Kidney capillary endothelial cell (primary cell): ENCODE data around the gene MYNN.
"Not testable (repeated sequence)": the region's sequence is repeated elsewhere in the genome, so short reads cannot be mapped to it uniquely, and the experiment has no call there.

Experiments
- DNase-seq: peaks from one replicate; pipeline ENCODE4 v3.0.0-alpha.2; 2018; ENCODE audit warnings: low spot score

Gene MYNN

GRCh38 chr3:169772897-169773816 is at the start of gene MYNN:
Gene MYNN (plus strand): TSS chr3:169773396. CDS start chr3:169774296, 900 bp downstream.
- peak; percentile 81 for DNase-seq

DNA sequence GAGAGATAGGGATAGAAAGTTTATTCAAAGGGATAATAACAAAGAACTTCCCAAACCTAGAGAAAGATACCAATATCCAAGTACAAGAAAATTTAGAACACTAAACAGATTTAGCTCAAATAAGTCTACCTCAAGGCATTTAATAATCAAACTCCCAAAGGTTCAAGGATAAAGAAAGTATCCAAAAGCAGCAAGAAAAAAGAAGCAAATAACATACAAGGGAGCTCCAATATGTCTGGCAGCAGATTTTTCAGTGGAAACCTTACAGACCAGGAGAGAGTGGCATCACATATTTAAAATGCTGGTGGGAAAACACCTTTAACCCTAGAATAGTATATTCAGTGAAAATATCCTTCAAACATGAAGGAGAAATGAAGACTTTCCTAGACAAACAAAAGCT is 41.3 kb upstream of the MYNN start:
- DNase-seq, result not testable (repeated sequence)

DNA sequence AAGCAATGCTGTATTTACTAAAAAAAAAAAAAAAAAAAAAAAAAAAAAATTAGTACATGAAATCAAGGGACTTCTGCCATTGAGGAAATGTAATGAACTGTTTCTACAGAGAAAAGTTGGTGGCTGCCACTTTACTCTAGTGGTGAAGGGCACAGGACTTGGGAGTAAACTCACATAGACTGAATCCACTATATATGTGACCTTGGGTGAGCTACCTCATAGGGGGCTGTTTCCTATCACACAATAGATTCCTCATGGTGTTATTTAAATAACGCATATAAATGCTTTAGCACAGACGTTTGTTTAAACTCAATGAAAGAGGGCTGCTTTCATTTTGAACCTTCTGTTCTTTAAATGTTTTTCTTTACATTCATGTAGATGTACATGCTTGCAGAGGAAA is 34.1 kb upstream of the MYNN start:
- no peak for DNase-seq

GRCh38 chr3:169744366-169745054 is 28.7 kb upstream of the MYNN start:
- DNase-seq, result peak; percentile 27

DNA sequence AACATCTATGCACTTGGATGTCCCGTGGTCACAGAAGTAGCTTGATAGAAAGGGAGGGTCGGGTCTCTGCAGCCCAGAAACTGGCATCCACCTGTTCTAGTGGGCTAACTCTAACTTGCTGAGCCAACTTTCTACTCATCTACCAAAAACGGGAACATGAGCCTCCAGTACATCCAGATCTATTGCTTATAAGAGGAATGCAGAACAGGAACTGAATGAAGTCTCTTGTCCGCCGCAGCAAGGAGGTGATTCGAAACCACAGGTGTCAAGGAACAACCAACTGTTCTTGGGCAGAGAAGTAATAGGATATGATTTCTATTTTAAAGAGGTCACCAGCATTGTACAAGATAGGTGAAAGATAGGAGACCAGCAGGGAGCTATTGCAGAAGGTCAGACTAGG is 26.3 kb upstream of the MYNN start:
- no peak for DNase-seq

DNA sequence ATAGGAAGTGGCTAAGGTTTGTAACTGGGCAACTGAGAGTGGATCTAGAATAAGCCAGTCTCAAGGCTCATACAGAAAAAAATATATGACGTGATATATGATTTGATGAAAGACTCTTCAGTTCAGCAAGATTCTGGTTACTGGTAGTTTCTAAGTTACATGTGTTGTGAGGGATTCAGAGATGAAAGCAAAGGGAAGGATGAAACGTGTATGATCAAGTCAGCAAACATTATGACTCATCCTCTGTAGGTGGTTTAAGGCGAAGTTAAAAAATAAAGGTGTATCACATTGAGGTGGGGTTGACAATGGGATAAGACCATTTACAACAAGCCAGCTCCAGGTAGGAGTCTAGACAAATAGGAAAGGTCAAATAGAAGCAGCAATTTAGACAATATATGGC is 24.5 kb upstream of the MYNN start:
- DNase-seq, result no peak

DNA sequence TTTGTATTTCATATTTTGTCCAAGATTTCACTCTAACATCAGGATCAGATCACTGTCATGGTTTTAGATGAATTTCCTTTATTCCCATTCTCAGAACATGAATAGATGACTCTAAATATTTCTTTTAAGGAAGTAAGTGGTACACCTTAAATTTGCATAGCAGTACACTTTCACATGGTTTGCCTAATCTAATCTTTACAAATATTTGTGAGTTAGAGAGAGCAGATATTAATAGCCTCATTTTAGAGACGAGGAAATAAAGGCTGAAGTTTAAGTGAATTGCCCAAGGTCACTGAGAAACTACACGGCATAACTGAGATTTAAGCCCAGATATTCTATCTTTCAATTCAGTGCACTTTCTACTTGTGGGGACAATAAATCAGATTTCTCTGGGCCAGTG is 22.5 kb upstream of the MYNN start:
- DNase-seq, result no peak

DNA sequence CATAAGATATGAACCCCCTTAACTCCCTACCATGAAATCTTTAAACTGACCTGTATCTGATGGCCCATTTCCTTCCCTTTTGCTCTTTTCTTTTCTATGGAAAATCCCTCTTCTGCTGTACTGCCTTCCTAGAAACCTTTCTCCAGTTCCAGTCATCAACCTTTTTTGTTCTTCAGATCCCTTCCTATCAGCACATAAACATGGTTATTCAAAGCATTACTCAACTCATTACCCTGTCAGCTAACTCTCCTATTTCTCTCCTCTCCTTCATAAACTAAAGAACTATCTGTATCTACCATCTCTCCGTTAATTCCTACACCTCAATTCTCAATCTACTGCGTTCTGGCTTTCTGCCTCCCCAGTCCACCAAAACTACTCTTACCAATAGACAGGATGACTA is 21.3 kb upstream of the MYNN start:
- DNase-seq, result no peak

DNA sequence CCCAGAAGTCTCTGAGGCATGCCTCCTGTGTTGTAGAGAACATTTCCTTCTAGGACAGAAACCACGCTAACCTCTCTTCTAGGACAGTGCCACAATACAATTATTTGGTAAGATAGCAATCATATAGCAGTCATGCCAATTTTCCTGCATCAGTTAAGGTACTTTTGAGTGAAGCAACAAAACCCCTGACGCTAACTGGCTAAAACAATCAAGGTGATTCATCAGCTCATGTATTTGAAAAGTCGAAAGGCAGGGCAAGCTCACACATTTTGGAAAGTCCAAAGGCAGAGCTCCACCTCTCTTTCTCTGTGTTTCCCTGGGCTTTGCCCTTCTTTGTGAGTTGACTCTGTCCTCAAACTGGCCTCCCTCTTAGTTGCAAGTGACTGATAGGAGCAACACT is 18.5 kb upstream of the MYNN start:
- no peak for DNase-seq

- DNase-seq, result no peak
These were observed 17.7 kb upstream of the MYNN start for GRCh38 chr3:169755488-169755887.

GRCh38 chr3:169758359-169758994 is 14.7 kb upstream of the MYNN start:
- no peak for DNase-seq

DNA sequence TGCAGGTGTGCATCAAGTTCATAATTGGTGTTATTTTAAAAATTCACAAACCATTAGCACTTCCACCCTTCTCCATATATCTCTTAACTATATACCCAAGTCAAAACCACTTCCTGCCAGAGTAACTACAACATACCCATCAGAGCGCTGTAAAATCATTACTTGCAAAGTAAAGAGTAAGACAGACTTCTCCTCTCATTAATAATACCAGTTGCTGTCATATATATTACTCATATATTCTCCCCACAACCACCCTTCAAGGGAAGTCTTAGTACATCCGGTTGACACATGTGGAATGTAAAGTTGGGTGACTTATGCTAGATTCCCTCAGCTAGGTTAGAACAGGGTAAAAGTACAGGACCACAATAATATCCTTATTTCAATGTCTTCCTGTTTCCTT is 13.9 kb upstream of the MYNN start:
- DNase-seq, result peak; percentile 48

GRCh38 chr3:169760479-169760878 is 12.7 kb upstream of the MYNN start:
- no peak for DNase-seq

DNA sequence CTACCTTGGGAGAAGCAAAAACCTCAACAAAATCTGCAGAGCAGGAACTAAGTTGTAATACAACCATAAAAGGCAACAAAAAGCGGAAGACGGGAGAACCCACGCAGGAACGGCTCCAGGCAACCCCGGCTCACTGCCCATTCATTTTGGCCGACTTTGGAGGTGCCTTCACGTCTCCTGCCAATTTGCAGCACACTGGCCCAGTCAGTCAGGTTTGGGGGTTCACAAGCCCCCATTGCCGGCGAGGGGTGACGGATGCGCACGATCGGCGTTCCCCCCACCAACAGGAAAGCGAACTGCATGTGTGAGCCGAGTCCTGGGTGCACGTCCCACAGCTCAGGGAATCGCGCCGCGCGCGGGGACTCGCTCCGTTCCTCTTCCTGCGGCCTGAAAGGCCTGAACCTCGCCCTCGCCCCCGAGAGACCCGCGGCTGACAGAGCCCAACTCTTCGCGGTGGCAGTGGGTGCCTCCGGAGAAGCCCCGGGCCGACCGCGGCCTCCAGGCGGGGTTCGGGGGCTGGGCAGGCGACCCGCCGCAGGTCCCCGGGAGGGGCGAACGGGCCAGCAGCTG is 8.8 kb upstream of the MYNN start:
- DNase-seq, result peak; percentile 35

- peak; percentile 75 for DNase-seq
These were observed 8.1 kb upstream of the MYNN start, which contains the start of gene TERC for GRCh38 chr3:169764882-169765612. Gene TERC (minus strand): TSS chr3:169765060.

- peak; percentile 49 for DNase-seq
These were observed 3.7 kb upstream of the MYNN start, which contains the start of gene ACTRT3 for GRCh38 chr3:169769287-169770181. Gene ACTRT3 (minus strand): TSS chr3:169769561. CDS start chr3:169769520, 41 bp downstream.

GRCh38 chr3:169771497-169772304 is 1.5 kb upstream of the MYNN start:
- no peak for DNase-seq

GRCh38 chr3:169772305-169772896 is 795 bp upstream of the MYNN start:
- DNase-seq, result peak; percentile 84

- no peak for DNase-seq
These were observed 990 bp downstream of the MYNN start for GRCh38 chr3:169774186-169774585.
